ENCODE measurements around the gene GRN. TPM values are rescaled to one million over a fixed set of nuclear protein-coding genes. Genes with fewer than 3 reads are reported as not detected.

The GRN gene
- total RNA-seq: 445 and 504 TPM in 2 replicates

GRCh38 chr17:44344939-44345453 lies at the start of gene GRN:
GRN (plus strand) TSS chr17:44345302; CDS start chr17:44349165, 3,863 bp downstream.

GRCh38 chr17:44308320-44308818 lies 36.7 kb upstream of the GRN start, which contains the start of gene RUNDC3A:
RUNDC3A (plus strand) TSS chr17:44308601; CDS start chr17:44308833, 232 bp downstream.

GRCh38 chr17:44324571-44325275 lies 20.4 kb upstream of the GRN start, which contains the start of gene SLC25A39:
SLC25A39 (minus strand) TSS chr17:44324823; CDS start chr17:44323562, 1,261 bp downstream.

GRCh38 chr17:44363613-44364159 lies 18.6 kb downstream of the GRN start, which contains the start of gene FAM171A2:
FAM171A2 (minus strand) TSS chr17:44363853; CDS start chr17:44363714, 139 bp downstream.

GRCh38 chr17:44389281-44389680 lies 44.2 kb downstream of the GRN start, which contains the start of gene ITGA2B:
ITGA2B (minus strand) TSS chr17:44389649; CDS start chr17:44389473, 176 bp downstream.

Other genes starting within 250 kb of the GRN start
- gene HDAC5, start 221.7 kb upstream of the GRN start, total RNA-seq: 39.0 and 42.1 TPM in 2 replicates
- gene HROB, start 203.4 kb upstream of the GRN start, total RNA-seq: 5.0 and 7.2 TPM in 2 replicates
- 0.15 TPM in 1 of 2 replicates, not detected in the other for gene ASB16, start 174.6 kb upstream of the GRN start, total RNA-seq
- 26.7 and 27.2 TPM in 2 replicates for gene TMUB2, start 158.3 kb upstream of the GRN start, total RNA-seq
- 28.8 and 55.3 TPM in 2 replicates for gene ATXN7L3, start 145.4 kb upstream of the GRN start, total RNA-seq
- gene UBTF, start 125.6 kb upstream of the GRN start, total RNA-seq: 50.5 and 55.8 TPM in 2 replicates
- not detected in 2 replicates for gene SLC4A1, start 77.2 kb upstream of the GRN start, total RNA-seq
- gene RUNDC3A, start 36.7 kb upstream of the GRN start, total RNA-seq: not detected in 2 replicates
- 100 and 102 TPM in 2 replicates for gene SLC25A39, start 20.5 kb upstream of the GRN start, total RNA-seq
- 2.6 and 3.2 TPM in 2 replicates for gene FAM171A2, start 18.6 kb downstream of the GRN start, total RNA-seq
- 0.39 TPM in 1 of 2 replicates, not detected in the other for gene ITGA2B, start 44.3 kb downstream of the GRN start, total RNA-seq
- gene GPATCH8, start 158.1 kb downstream of the GRN start, total RNA-seq: 12.9 and 14.0 TPM in 2 replicates
- 0.07 and 0.34 TPM in 2 replicates for gene FZD2, start 212.2 kb downstream of the GRN start, total RNA-seq

All from mammary microvascular endothelial cell (primary cell).